RKO (cell line): Measurements from ENCODE around the gene ARMC9.
"Not testable (repeated sequence)": the region's sequence is repeated elsewhere in the genome, so short reads cannot be mapped to it uniquely, and the experiment has no call there.

Experiments
- DNase-seq: peaks from one replicate; pipeline ENCODE4 v3.0.0-alpha.2; 2016; ENCODE audit warnings: low spot score

Gene ARMC9

GRCh38 chr2:231244382-231245248, 46.2 kb downstream of the ARMC9 start:
- DNase-seq: no peak

GRCh38 chr2:231245249-231246094, 47.0 kb downstream of the ARMC9 start:
- no peak for DNase-seq

- DNase-seq: no peak
Measured at GRCh38 chr2:231246171-231246842, 47.9 kb downstream of the ARMC9 start.

- no peak for DNase-seq
Measured at GRCh38 chr2:231250146-231250545, 51.7 kb downstream of the ARMC9 start.

GRCh38 chr2:231250698-231251097, 52.3 kb downstream of the ARMC9 start:
- no peak for DNase-seq

GRCh38 chr2:231253292-231253691, 54.9 kb downstream of the ARMC9 start:
- not testable (repeated sequence) for DNase-seq

GRCh38 chr2:231256494-231256893, 58.1 kb downstream of the ARMC9 start:
- no peak for DNase-seq

GRCh38 chr2:231257763-231258162, 59.3 kb downstream of the ARMC9 start:
- DNase-seq: no peak

GRCh38 chr2:231258701-231259100, 60.3 kb downstream of the ARMC9 start:
- DNase-seq: no peak

- no peak for DNase-seq
Measured at GRCh38 chr2:231259104-231259503, 60.7 kb downstream of the ARMC9 start.

- no peak for DNase-seq
Measured at GRCh38 chr2:231260442-231261208, 62.2 kb downstream of the ARMC9 start.

- DNase-seq: no peak
Measured at GRCh38 chr2:231263118-231263831, 64.8 kb downstream of the ARMC9 start.

- no peak for DNase-seq
Measured at GRCh38 chr2:231270221-231271114, 72.0 kb downstream of the ARMC9 start.

- no peak for DNase-seq
Measured at GRCh38 chr2:231272991-231273390, 74.6 kb downstream of the ARMC9 start.

GRCh38 chr2:231276987-231277386, 78.6 kb downstream of the ARMC9 start:
- DNase-seq: no peak

GRCh38 chr2:231277962-231278361, 79.5 kb downstream of the ARMC9 start:
- no peak for DNase-seq

GRCh38 chr2:231278868-231279267, 80.4 kb downstream of the ARMC9 start:
- no peak for DNase-seq

GRCh38 chr2:231280846-231281245, 82.4 kb downstream of the ARMC9 start:
- DNase-seq: no peak

- no peak for DNase-seq
Measured at GRCh38 chr2:231284296-231284695, 85.9 kb downstream of the ARMC9 start.

GRCh38 chr2:231286964-231287363, 88.5 kb downstream of the ARMC9 start:
- DNase-seq: no peak
